GM21526 (cell line): ENCODE data around the gene STAC2.
"Not testable (repeated sequence)": the region's sequence is repeated elsewhere in the genome, so short reads cannot be mapped to it uniquely, and the experiment has no call there.

Experiments used
- ATAC-seq: cut with Tn5 transposase; IDR thresholded peaks from one replicate; pipeline ENCODE4 v1.9.1; 2021; ENCODE audit warnings: moderate library complexity; ENCODE audit not compliant: unreplicated experiment, low FRiP score

STAC2 gene, protein sequence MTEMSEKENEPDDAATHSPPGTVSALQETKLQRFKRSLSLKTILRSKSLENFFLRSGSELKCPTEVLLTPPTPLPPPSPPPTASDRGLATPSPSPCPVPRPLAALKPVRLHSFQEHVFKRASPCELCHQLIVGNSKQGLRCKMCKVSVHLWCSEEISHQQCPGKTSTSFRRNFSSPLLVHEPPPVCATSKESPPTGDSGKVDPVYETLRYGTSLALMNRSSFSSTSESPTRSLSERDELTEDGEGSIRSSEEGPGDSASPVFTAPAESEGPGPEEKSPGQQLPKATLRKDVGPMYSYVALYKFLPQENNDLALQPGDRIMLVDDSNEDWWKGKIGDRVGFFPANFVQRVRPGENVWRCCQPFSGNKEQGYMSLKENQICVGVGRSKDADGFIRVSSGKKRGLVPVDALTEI

DNA sequence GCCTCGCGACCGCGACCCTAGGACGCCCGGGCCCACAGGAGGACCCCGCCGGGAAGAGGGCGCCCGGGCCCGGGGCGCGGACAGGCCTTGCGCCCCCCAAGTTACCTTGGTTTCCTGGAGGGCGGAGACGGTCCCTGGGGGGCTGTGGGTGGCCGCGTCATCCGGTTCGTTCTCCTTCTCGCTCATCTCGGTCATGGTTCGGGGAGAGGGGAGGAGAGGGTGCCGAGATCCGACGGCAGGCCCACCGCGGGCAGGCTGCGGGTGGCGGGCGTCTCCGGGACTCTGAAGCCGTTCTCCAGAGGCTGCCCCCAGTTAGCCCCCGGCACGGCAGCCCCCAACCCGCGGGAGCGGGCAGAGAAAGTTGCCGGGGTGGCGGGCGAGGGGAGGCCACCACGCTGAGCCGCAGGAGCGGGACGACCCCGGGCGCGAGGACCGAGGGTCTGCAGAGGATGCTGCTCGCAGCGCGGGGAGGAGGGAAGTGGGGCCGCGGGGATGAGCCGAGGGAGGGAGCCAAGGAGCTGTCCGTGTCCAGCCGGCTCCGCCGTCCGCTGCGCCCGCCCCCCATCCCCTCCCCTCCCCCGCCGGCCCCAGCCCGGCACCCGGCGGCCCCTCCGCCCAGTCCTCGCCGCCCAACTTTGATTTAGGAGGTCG, at the start of gene STAC2:
Gene STAC2, minus strand, starts transcription at position 638 of the 651 bp plus-strand sequence. Its CDS starts 443 bp downstream, at position 195.
- ATAC-seq = no peak

DNA sequence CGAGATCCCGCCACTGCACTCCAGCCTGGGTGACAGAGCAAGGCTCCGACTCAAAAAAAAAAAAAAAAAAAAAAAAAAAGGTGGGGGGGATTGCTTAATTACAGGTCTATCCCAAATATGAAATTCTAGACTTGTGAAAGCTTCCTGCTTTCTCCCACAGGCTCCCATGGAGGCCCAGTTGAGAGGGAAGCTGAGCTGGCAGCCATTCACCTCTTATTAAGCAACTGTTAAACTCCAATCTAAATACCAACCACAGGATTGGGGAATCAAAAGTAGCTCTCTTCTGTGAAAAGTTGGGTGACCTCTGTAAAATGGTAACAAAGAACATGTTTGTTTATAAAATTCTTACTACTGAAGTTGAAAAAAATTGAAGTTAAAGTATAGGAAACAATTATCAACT, 45.8 kb upstream of the STAC2 start:
- no peak for ATAC-seq

DNA sequence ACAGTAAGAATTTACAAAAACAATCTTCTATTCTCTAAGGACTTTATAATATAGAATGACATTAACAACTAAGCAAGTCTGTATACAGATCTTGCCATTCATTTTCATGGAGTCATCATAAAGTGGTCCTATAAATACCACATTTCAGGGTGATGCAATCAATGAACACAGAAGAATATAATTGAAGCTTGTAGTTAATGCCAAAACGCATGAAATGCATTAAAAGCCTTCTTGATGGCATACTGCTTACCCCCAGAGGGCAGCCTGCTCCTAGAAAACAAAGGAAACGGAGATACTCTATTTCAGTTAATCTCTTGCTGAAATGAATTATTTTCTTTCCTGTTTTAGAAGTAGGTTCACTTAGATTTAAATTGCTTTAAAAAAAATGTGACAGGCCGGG, 45.2 kb upstream of the STAC2 start:
- ATAC-seq = no peak

DNA sequence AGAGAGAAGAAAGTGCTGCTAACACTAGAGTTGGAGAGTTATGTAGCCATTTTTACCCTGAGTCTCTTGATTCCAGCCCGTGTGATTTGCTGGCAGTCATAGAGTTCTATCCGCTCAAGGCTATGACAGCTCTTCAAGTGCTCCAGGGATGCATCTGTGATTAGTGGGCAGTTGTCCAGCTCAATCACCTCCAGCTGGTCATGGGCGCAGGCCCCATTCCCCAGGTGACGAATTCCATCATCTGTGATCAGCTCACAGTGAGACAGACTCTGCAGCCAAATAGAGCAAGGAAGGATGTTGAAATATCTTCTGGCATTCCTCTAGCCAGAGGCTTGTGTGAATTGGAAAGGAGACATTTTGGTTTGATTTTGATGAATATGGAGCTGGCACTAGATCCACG, 38.4 kb upstream of the STAC2 start:
- no peak for ATAC-seq

DNA sequence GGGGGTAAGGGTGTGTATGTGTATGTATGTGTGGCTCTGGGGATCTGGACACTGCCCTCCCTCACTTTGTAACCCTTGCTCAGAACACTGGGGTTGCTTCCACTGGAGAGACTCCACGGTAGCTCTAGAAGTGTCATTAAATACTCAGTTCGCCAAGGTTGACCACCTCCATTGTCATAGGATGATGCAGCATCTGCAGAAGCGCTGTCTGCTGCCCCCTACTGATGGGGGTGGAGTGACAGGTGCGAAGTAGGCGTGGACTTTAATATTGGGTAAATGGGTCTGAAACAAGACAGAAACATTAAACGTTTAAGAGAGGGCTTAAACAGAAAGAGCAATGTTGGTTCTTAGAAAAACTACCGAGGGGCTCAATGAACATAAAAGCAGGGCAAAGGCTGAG, 35.5 kb upstream of the STAC2 start:
- no peak for ATAC-seq

DNA sequence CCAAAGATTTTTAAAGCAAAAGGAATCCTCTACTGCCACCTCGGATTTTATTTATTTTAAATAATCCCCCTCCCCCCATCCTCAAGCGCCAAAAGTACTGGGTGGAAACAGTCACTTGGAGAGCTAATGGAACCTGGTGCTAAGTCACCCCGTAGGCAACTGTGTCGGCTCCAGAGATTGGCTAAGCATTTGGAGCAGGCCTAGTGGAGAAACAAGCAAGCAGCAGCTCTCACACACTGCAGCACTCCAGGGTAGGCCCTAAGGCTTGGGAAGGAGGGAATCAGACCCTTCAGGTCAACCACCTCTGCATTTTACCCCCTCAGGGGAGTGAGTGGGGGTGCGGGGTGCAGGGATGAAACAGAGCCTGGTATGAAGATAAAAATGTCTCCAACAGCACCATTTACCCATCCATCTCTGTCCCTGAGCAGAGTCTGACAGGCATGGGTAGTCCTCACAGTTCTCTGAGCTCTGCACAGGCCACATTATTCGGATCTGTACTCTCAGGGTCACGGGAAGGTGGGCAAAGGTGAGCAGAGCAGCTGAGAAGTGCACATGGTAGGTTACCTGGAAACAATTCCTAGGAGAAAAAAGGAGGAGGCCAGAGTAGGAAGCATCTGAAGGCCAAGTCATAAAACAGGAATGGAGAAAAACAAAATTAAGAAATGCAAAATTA, 27.2 kb upstream of the STAC2 start:
- no peak for ATAC-seq

DNA sequence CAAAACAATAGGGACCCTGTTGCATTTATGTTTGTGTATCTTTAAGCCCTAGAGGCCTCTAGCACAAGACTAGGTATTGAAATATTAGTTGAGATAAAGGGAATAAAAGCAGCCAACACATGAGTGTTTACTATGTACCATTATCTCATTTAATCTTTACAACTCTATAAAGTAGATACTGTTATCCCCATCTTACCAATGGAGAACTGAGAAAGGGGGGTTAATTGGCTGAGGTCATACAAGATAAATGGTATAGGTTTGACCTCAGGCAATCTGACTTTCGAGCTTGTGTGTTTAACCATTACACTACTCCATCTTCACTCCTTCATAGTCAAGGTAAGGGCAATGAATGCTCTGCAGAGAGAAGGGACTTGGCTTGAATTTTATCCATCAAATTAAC, 26.3 kb upstream of the STAC2 start:
- ATAC-seq = no peak

DNA sequence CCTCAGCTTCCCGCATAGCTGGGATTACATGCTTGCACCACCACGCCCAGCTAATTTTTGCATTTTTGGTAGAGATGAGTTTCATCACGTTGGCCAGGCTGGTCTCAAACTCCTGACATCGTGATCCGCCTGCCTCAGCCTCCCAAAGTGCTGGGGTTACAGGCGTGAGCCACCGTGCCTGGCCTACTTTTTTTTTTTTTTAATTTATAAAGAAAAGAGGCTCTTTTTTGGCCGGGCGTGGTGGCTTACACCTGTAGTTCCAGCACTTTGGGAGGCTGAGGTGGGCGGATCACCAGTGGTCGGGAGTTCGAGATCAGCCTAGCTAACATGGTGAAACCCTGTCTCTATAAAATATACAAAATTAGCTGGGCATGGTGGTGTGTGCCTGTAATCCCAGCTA, 24.3 kb upstream of the STAC2 start:
- ATAC-seq = not testable (repeated sequence)

DNA sequence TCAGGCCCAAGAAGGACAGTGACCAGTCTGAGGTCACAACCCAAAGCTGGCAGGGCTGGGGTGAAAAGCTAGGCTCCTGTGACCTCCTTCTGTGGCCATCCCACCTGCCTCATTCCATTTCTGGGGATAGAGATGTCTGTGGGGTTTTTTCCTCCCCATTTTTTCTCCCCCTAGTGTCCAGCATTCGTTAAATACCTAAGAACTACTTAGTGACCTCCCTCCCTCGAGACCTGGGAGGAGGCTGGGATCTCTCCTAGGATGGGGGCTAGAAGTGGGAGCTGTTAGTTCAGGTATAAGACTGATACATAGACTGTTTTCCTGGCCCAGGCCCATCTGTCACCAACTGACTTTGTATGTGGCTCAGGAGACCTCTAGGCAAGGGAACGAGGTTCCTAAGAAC, 20.5 kb upstream of the STAC2 start:
- no peak for ATAC-seq

DNA sequence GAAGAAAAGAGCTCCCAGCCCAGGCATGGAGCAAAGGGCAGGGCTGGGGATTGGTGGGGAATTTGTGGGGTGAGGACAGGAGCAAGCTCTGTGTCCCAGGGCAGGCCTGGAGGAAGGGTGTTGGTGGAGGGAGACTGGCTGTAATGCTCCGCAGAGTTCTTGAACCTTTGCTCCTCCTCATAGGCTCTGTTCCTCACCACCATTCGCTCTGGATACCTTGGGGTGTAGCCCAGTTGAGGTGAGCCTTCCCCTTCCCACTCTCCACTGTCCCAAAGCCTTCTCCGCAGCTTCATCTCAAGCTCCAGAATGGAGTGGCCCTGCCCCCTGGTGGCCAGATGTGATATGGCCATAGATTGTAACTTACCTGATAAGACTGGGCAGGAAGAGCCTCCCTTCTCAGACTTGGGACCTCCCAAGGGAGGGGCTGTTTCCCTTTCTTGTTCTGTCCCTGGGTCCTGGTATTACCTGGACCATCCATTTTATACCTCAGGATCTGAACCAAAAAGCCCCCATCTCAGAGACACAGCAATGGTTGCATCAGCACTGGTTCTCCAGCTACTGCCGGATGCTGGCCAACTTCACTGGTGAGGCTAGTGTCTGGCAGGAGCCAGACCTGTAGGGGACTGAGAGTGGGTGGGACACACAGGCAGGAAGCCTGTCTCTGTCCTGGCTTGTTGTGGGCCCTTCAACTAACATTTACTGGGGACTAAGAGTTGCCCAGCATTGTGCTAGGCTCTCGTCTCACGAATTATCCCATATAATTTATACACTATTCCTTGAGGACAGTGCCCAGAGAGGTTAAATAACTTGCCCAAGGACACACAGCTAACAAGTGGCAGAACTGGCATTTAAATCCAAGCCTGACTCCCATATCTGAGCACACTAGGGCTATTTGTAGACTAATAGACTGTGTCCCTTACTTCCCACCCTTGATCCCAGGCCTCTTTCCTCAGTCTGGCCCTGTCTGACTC, 19.1 kb upstream of the STAC2 start:
- ATAC-seq = no peak

DNA sequence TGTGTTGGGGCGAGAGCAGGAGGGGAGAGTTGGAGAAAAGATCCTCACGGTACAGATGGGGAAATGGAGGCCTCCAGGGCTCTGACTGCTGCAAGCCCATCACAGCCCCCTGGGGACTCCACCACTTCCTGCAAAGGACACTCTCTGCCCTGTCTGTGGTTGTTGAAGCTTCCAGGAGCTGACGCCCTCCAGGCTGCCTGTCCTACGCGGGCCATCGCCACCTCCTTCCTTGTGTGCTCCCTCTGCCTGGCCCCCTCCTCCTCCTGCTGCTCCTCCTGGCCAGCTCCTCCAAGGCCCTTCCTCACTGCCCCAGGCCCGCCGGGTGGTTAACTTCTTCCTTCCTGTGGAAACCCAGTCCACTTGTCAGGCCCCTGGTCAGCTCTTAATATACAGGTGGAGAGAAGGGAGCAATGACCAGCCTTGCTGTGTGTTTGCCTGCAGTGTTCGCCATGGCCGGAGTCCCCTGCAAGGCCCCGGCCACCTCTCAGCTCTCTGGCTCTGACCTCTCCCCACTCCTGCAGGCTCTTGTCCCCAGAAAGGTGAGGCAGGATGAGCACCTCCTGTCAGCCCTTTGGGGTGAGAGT, 18.4 kb upstream of the STAC2 start:
- ATAC-seq = no peak

DNA sequence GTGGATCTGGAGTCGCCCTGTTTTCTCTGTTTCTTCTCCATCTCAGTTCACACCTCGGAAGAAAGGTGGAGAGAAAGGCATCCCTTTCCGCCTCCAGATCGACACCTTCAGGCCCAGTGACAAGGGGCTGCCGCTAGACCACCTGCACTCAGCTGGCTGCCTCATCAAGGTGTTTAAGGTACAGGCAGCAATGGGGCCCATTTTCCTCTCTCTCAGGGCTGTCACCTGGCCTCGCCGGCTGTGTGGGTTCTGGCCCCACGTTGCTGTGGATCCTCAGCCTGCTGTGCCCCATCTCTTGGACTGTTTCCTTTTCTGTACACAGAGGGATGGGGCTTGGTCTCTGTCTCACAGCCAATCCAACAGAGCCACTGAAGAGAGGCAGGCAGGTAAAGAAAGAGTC, 17.4 kb upstream of the STAC2 start:
- no peak for ATAC-seq

DNA sequence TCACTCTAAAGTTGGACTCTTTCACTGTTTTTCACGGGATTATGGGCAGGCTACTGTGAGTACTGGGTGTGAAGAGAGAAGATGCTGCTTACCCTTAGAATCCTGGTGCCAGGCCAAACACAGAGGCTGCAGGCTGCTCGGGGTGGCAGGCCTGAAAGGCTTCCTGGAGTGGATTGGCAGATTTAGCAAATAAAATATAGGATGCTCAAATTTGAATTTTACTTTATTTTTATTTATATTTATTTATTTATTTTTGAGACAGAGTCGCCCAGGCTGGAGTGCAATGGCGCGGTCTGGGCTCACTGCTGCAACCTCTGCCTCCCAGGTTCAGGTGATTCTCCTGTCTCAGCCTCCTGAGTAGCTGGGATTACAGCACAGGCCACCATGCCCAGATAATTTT, 14.9 kb upstream of the STAC2 start:
- ATAC-seq = no peak

DNA sequence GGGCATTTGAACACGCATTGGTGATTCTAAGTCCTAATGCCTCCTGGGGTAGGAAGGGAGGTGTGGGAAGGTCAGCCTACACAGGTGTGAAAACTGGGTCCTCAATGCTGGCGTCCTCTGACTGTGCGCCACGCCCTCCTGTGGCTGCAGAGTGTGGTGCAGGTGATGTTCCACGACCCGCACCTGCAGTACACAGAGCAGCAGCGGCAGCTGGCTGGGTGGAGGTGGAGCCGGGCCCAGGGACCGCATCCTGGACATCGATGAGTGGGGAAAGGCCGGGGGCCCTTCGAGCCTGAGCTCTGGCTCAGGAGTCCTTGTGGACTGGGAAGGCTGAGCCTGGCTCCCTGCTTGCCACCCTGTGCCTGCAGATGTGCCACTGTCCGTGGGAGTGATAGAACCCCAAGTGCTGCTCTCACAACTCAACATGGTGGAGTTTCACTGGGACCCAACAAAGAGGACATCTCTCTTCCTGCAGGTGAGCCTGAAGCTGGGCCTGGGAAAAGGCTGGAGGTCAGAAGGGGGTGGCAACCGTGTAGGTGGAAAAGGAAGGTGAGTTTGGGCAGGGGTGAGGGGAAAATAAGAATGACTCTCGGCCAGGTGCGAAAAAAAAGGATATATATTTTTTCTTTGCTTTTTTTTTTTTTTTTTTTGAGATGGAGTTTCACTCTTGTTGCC, 14.0 kb upstream of the STAC2 start:
- no peak for ATAC-seq

DNA sequence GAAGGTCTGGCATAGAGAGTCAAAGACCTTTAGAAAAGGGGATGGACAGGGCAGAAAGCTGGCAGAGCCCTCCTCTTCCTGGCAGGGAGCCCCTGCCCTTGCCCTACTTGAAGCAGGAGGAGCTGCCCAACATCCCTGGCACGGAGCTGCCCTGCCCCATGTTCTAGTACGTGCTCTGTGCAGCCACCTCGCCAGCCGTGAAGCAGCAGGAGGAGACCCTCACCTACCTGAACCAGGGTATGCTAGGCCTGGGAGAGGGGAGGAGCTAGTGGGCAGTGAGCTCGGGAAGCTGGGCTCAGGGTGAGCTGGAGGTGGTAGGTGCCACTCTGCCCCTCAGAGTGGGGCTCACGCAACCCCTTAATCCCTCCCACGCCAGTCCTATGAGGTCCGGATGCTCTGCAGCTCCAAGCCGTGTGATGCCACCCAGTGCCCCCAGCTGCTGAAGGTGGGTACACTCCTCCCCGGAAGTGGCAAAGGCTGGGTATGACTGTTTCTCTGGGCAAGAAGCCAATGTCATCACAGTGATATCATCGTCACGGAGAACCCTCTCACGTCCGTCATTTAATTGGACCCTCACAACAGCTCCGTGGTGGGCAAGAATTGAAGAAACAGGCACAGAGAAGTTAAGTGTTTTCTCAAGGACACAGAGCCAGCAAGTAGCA, 12.7 kb upstream of the STAC2 start:
- no peak for ATAC-seq

DNA sequence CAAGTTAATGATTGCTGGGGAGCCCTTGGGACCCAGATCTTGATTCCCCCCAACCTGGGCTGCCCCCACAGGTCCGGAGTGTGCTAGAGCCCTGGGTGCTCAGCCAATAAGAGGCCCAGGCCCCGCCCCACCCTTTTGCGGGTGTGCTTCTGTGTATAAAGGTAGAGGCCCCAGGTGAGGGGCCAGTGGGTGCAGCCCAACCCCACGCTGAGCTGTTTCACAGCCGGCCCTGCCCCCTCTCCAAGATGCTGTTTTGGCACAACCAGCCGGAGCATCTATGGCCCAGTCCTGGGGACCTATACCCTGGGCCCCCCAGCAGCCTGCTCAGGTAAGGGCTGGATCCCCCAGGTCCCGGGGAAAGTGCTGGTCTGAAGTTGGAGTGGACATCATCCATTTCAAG, 11.8 kb upstream of the STAC2 start:
- ATAC-seq = no peak

DNA sequence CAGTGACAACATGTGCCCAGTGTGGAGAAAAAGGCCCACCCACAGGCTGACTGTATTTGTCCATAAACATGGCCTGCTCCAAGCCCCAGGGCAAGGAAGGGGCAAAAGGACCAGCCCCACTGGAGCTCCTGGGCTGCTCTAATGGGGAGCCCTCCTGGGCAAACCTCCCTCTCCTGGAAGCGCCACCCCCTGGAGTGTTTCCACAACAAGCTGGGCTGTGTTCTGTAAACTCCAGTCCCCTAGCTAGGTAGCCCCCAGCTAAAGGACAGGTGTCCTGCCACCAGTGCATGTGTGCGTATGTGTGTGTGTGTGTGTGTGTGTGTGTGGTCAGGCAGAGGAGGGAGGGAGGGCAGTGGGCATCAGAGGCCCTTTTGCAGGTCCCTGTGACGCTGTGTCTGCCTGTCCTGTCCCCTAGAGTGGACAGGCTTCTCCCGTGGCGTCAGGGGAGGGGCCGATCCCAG, 11.3 kb upstream of the STAC2 start:
- ATAC-seq = no peak

DNA sequence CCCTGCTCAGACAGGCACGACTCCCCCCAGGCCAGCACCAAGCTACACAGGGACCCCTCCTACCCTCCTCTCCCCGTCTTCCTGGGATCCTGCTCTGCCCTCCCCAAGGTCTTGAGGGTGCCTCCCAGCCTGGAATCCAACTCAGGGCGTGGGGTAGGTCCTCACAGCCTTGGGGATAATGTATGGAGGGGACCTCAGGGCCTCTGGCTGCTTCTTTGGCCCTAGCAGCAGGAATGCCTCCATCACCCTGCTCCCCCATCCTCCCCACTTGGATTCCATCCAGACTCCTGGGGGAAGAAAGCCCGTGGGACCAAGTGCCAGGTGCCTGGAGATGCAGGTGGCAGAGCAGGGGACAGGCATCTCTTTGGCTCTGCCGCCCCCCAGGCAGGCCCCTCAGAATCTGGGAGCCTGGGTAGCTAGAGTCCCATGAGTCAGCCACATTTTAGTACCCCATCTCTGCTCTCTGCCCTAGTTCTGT, 10.7 kb upstream of the STAC2 start:
- ATAC-seq = no peak
